ENCODE data around the gene SI.

Gene SI

GRCh38 chr3:165078293-165078692, at the start of gene SI:
SI (minus strand) TSS chr3:165078496; CDS start chr3:165076012, 2,484 bp downstream.
- no peak for DNase-seq (ENCODE audit: low read depth)
- TF ChIP-seq CTCF (conservative IDR thresholded peaks at IDR 0.05; ENCODE audit: control insufficient read depth, insufficient read depth, low read depth, low read length): no peak
- no peak within 1 kb of the TSS for H3K4me3 ChIP-seq (ENCODE audit: control insufficient read depth, low read depth, low read length)

- TF ChIP-seq CTCF (conservative IDR thresholded peaks at IDR 0.05; ENCODE audit: control insufficient read depth, insufficient read depth, low read depth, low read length): no peak
- no peak overlapping the region for H3K4me3 ChIP-seq (ENCODE audit: control insufficient read depth, low read depth, low read length)
- DNase-seq (ENCODE audit: low read depth): no peak
Observed at GRCh38 chr3:165125836-165126235, 47.5 kb upstream of the SI start.

- no peak for TF ChIP-seq CTCF (conservative IDR thresholded peaks at IDR 0.05; ENCODE audit: control insufficient read depth, insufficient read depth, low read depth, low read length)
- no peak for DNase-seq (ENCODE audit: low read depth)
Observed at GRCh38 chr3:165111401-165111800, 33.1 kb upstream of the SI start.

GRCh38 chr3:165103616-165104015, 25.3 kb upstream of the SI start:
- DNase-seq (ENCODE audit: low read depth): no peak
- no peak overlapping the region for H3K4me3 ChIP-seq (ENCODE audit: control insufficient read depth, low read depth, low read length)
- TF ChIP-seq CTCF (conservative IDR thresholded peaks at IDR 0.05; ENCODE audit: control insufficient read depth, insufficient read depth, low read depth, low read length): no peak

More at GRCh38 chr3:165111401-165111800, 33.1 kb upstream of the SI start:
- no peak overlapping the region for H3K4me3 ChIP-seq (ENCODE audit: control insufficient read depth, low read depth, low read length)

GRCh38 chr3:165082650-165083049, 4.4 kb upstream of the SI start:
- no peak for TF ChIP-seq CTCF (conservative IDR thresholded peaks at IDR 0.05; ENCODE audit: control insufficient read depth, insufficient read depth, low read depth, low read length)
- no peak for DNase-seq (ENCODE audit: low read depth)
- no peak overlapping the region for H3K4me3 ChIP-seq (ENCODE audit: control insufficient read depth, low read depth, low read length)

- H3K4me3 ChIP-seq (ENCODE audit: control insufficient read depth, low read depth, low read length): no peak overlapping the region
- TF ChIP-seq CTCF (conservative IDR thresholded peaks at IDR 0.05; ENCODE audit: control insufficient read depth, insufficient read depth, low read depth, low read length): no peak
- no peak for DNase-seq (ENCODE audit: low read depth)
Observed at GRCh38 chr3:165081183-165081582, 2.9 kb upstream of the SI start.

- DNase-seq (ENCODE audit: low read depth): no peak
- no peak overlapping the region for H3K4me3 ChIP-seq (ENCODE audit: control insufficient read depth, low read depth, low read length)
- TF ChIP-seq CTCF (conservative IDR thresholded peaks at IDR 0.05; ENCODE audit: control insufficient read depth, insufficient read depth, low read depth, low read length): no peak
Observed at GRCh38 chr3:165075695-165076094, 2.6 kb downstream of the SI start.
